DMS 273 treated with DMSO at 0.1 percent for 48 hours (cell line): Measurements from ENCODE around the gene CHD1L.
"Not testable (repeated sequence)": the region's sequence is repeated elsewhere in the genome, so short reads cannot be mapped to it uniquely, and the experiment has no call there.

Source experiments
- DNase-seq: peaks from one replicate; lab custom pipeline; 2025; lab: John Stamatoyannopoulos, UW

The CHD1L gene

DNA sequence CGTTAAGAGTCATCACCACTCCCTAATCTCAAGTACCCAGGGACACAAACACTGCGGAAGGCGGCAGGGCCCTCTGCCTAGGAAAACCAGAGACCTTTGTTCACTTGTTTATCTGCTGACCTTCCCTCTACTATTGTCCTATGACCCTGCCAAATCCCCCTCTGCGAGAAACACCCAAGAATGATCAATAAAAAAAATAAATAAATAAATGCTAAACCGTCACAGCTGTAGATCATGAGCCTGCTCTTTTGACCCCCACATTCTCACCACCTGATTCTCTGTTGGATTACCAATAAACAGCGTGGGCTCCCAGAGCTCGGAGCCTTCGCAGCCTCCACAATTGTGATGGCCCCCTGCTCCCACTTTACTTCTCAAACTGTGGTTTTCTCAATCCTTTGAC is 8.6 kb upstream of the CHD1L start:
- DNase-seq: not testable (repeated sequence)

- DNase-seq: no peak
Observed at GRCh38 chr1:147235822-147236221, 6.7 kb upstream of the CHD1L start.

DNA sequence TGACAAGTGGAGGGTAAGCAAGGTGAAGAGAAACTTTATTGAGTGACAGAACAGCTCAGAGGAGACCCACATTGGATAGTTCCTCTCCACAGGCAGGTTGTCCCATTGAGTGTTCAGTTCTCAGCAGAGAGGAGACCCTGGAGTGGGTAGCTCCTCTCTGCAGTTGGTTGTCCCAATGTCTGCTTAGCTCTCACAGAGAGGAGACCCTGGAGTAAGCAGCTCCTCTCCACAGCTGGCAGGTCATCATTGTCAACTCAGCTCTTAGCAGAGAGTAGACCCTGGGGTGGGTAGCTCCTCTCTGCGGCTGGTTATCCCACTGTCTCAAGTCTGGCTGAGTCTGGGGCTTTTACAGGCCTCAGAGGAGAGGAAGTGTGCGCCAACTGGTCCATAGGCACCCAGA is 6.0 kb upstream of the CHD1L start:
- no peak for DNase-seq

- DNase-seq: no peak
Observed at GRCh38 chr1:147236959-147237791, 5.3 kb upstream of the CHD1L start.

GRCh38 chr1:147238053-147238902 is 4.2 kb upstream of the CHD1L start:
- no peak for DNase-seq

DNA sequence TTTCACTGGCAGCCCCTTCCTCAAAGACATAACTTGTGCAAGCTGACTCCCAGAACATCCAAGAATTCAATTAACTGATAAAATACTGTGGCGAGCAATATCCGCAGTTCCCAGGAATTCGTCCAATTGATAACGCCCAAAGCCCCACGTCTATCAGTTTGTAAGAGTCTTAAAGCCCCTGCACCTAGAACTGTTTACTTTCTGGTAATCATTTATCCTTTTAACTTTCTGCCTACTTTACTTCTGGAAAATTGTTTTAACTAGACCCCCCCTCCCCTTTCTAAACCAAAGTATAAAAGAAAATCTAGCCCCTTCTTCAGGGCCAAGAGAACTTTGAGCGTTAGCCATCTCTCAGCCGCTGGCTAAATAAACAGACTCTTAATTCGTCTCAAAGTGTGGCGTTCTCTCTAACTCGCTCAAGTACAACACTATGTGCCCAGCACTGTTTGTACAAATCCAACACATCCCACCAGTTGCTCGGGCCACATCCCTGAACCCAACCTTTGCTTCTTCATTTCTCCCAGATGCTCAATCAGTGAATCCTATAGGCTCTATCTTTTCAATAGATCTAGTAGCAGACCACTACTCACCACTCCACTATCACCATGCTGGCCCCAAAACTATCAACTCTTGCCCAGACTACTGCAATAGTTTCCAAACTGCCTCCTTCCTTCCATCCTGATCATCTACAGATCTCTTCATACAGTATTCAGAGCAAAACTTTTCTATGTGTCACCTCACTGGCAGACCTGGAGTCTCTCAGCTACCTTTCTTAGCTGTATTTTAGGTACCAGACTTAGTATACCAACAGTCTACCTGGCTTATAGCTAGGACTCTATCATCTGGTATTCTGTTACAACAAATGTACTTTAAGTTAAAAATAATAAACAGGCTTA is 3.3 kb upstream of the CHD1L start:
- no peak for DNase-seq

- not testable (repeated sequence) for DNase-seq
Observed at GRCh38 chr1:147240131-147240721, 2.3 kb upstream of the CHD1L start.

DNA sequence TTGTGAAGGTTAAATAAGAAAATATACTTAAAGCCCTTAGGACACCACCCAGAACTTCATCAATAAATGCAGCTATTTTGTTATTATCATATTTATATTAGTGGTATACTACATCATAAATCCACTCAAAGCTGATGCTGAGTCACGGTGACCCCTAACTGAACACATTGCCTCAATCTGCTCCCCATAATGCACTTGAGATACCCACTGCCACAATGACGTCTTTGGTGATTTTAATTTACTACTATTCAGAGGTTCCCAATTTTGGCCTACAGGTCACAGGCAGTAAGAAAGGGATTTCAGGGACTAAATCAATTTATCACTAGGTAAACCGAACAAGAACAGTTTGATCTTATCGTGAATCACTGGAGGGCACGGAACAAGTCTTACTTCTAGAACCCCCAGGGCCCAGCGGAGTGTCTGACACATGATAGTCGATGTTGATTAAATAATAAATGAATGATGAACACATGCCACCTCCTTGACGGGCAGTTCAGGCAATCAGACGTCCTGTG is 493 bp upstream of the CHD1L start:
- no peak for DNase-seq

DNA sequence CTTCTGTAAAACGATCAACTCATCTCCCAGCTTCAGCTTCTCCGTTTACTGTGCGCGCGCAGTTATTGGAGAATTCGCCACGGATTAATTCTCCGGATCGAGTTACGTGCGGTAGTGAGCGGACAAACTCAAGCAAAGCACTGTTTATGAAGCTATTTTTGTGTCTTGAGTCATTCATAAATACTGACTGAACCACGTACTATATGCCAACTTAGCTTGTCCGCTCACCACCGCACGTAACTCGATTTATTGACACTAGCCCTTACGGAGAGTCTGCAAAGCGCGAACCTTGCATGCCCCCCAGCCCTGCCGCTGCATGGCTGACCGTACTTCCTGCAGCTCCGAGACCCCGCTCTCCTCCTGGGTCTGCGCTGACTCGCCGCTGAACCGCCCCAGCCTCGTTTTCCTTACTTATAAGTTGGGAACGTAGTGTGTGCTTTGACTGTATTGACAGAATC is 773 bp downstream of the CHD1L start:
- DNase-seq: no peak

GRCh38 chr1:147243841-147244240 is 1.4 kb downstream of the CHD1L start:
- DNase-seq: no peak

DNA sequence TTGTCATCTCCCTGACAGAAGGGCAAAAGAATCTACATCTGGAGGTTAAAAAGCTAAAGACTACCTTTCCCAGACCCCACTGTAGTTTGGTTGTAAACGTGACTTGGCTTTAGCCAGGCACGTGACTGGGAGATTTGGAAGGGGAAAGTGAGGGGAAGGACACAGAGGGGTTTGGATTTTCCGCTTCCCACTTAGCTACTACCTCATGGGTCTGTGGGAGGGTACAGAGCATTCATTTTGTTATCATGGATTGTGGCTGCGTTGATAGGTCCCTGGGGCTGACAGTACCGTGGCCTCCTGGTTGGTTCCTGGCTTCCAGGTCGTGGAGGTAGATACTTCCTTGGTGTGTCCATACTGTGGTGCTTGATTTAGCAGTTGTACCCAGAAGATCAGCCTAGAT is 2.6 kb downstream of the CHD1L start:
- DNase-seq: no peak

GRCh38 chr1:147245586-147246021 is 3.1 kb downstream of the CHD1L start:
- DNase-seq: no peak

GRCh38 chr1:147246044-147246690 is 3.7 kb downstream of the CHD1L start:
- DNase-seq: no peak

GRCh38 chr1:147246910-147247655 is 4.6 kb downstream of the CHD1L start:
- DNase-seq: no peak

DNA sequence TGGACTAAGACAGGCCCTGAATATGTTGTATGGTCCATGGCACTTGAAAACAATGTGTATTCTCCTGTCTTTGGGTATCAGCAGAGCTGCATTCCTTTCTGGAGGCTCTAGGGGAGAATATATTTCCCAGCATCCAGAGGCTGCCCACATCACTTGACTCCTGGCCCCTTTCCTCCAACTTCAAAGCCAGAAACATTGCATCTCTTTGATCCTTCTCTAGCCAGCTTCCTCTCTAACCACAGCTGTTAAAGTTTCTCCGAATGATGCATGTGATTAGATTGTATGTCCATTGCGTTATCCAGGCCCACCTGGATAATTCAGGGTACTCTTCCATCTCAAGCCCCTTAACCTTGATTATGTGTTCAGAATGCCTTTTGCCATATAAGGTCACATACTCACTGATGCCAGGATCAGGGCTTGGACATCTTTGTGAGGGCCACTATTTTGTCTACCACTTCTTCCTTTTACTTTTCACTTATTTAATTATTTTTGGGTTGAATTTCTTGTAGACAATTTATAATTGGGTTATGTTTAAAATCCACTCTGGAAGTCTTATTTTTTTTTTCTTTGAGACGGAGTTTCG is 5.3 kb downstream of the CHD1L start:
- no peak for DNase-seq

DNA sequence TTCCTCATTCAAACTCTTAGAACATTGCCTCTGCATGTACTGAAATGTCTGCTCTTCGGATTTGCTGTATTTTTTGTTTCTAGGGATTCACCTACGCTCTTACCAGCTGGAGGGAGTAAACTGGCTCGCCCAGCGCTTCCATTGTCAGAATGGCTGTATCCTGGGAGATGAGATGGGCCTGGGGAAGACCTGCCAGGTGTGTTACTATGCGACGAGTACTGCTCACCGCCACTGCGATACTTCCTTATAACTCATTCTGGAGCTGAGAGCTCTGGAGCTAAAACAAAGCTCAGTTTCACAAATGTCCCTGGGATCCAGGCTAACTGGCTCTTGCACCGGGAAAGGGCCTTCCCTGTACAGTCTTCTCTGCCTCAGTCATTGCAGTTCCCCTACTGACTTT is 10.1 kb downstream of the CHD1L start:
- no peak for DNase-seq

DNA sequence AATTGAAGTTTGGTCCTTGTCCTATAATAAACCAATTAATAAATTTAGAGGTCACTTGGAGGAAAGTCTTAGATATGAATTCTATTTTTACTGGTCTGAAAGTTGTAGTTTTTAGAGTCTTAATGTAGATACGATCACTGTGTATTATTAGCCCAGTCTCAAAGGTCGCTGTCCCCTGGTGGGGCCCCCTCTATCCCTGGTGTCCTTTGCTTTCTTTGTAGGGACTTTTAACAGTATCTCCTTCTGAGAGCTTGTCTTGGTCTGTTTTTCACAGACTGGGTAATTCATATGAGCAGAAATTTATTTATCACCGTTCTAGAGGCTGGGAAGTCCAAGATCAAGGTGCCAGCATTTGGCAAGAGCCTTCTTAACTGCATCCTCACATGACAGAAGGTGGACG is 18.5 kb downstream of the CHD1L start:
- DNase-seq: no peak

DNA sequence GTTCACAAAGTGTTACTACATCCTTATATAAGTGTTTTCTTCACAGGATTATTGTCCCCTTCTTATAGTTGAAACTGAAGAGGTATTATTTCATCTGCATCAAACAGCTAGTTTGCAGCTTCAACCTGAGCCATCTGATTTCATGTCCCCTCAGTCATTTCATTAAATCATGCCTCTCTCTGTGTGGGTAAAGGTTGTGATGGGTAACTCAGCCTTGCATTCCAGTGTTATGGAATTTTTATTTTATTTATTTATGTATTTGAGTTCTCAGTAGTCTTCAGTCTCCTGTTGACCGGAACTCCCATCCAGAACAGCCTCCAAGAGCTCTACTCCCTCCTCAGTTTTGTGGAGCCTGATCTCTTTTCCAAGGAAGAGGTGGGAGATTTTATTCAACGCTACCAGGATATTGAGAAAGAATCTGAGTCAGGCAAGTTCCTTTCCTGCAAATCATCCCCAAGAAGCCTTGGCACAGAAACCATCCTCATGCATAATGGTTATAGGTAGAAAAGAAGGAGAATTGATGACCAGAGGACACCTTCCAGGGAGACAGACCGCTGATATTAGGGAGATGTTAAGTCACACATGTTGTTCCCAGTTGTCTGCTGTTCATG is 21.8 kb downstream of the CHD1L start:
- DNase-seq: no peak

DNA sequence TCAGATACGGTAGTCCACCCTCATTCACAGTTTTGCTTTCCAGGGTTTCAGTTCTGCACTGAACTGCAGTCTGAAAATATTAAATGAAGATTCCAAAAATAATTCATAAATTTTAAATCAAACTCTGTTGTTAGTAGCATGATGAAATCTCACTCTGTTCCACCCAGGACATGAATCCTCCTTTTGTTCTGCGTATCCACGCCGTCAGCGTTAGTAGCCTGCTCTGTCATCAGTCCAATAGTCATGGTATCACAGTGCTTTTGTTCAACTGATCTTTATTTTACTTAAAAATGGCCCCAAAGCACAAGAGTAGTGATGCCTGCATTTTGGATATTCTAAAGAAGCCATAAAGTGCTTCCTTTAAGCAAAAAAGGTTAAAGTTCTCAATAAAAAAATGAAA is 23.9 kb downstream of the CHD1L start:
- DNase-seq: no peak
